ENCODE data around the gene ZNF469.

Gene ZNF469

DNA sequence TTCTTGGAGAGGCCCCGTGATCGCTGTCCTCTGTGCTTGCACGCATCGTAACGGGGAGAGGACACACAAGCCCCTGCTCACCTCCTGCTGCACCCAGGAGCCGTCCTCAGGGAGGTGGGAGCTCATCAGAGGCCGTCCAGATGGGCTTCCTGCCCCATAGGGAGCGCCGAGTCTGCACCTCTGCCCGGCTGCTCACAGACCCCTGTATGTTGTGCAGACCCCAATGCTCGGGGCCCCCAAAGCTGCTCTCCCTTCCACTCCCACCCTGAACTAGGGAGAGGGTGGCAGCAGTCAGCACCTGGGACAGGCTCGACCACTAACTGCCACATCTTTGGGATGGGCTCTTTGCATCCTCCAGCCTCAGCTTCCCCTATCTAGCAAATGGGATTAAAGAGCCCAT lies 4.4 kb upstream of the ZNF469 start:
- DNase-seq, result no peak

DNA sequence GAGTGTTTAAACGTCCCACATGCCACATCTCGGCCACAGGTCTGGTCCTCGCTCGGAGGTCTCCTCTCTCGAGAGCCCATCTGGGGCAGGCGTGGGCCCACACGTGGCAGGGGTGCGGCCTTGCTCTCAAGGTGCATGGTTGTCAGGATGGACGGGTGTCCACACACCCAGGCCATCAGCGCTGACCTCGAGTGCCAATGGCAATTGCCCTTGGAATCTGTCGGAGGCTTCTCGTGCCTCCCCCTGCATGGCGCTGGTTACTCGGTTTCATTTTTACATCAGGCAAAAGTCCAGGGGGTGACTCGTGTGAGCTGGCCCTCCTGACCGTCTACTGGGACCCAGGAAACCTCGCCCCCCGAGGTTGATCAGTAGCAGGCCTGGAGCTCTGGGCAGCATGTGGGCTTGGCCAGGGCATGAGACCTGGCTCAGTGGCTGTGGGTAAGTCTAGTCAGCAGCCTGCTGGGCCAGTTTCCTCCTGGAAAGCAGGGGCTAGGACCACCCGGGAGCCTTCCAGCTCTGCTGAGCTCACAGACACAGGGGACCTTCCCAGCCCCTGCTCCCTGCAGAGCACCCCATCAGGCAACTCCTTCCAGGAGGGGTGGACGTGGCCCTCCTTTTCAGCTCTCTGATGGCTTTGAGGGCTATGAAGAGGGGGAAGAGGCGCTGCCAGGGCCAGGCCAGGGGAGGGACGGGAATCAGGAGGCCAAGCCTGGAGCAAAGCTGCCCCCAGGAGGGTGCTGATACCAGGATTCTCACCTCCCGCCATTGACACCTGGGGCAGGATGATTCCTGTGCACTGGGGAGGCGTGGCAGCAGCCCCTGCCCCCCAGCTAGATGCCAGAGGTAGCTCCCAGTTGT lies 3.7 kb upstream of the ZNF469 start:
- DNase-seq, result no peak

- DNase-seq, result no peak
Measured at GRCh38 chr16:88379694-88380040, 3.1 kb upstream of the ZNF469 start.

- no peak for DNase-seq
Measured at GRCh38 chr16:88380099-88380498, 2.7 kb upstream of the ZNF469 start.

DNA sequence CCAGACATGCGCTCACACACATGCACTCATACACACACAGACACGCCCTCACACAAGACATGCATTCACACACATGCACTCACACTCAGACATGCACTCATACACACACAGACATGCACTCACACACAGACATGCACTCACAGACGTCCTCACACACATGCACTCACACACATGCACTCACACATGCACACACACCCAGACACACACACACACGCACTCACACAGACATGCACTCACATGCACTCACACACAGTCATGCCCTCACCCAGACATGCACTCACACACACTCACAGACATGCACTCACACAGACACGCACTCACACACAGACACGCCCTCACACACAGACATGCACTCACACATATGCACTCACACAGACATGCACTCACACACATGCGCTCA lies 2.1 kb upstream of the ZNF469 start:
- DNase-seq, result no peak

GRCh38 chr16:88381820-88382451 lies 823 bp upstream of the ZNF469 start:
- no peak for DNase-seq

DNA sequence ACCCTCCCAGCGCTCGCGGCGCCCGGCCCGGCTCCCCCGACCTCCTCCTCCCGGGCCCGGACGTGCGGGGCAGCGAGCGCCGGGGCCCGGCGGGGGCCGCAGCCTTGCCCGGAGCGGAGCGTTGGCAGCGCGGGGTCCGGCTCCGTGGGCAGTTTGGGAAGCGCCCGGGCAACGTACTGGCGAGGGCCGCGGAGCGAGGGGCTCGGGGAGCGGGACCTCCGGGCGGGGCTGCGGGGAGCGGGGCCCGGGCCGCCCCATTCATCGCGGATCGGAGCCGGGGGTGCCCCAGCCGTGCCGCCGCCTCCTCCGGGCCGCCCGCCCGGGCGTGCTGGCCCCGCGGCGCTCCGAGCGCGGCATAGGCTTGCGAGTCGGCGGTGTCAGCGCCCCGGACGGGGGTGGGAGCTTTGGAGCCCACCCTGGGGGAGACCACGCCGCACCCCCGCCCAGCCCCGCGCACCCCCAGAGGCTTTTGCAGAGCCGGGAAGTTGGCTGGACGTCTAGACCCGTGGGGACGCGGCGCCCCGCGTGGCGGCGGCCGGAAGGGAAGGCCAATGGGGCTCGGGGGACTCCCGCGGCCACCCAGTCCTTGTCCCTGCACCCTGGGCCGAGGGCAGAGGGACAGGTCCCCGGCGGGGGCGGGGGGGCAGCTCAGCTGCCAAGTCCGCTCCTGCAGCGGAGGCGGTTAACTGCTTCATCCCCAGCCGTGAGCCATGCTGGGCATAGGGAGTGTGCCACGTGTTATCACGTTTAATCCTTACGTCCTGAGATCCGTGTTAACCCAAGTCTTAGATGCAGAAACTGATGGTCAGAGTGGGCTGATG lies 852 bp downstream of the ZNF469 start:
- no peak for DNase-seq

DNA sequence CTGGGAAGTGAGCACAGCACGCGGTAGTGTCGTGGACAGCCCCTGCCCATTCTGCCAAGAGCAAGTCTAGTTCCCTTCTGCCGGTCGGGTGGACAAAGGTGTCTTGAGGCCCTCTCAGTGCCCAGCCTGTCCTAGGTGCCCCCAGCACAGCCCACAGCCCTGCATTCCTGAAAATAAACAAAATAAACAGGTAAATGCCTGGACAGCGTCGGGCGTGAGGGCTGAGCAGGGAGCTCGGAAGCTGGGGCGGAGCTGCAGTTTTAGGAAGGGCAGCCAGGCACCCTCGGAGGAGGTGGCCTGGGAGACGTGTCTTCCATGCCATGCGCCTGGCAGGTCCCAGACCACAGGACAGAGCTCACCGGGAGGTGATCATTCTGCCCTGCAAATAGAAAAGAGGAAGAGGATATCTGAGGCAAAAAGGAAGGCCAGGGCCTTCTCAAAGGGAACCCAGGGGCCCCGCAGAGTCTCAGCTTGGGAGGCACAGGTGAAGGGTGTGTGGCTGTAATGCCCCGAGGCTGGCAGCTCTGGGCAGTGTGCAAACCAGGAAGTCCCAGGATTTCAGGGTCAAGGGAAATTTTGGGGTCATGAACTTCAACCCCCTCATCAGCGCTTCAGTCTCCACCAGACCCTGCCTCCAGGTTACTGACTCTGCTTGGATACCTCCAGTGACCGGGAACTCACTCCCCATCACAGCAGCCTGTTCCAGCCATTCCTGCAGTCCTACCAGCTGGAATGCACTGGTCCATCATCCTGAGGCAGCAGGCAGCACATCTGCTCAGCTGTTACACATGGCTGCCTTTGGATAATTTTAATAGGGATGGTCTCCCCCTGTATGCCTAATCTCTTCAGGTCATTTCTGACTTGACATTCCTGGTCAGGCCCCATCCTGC lies 1.7 kb downstream of the ZNF469 start:
- DNase-seq, result no peak

DNA sequence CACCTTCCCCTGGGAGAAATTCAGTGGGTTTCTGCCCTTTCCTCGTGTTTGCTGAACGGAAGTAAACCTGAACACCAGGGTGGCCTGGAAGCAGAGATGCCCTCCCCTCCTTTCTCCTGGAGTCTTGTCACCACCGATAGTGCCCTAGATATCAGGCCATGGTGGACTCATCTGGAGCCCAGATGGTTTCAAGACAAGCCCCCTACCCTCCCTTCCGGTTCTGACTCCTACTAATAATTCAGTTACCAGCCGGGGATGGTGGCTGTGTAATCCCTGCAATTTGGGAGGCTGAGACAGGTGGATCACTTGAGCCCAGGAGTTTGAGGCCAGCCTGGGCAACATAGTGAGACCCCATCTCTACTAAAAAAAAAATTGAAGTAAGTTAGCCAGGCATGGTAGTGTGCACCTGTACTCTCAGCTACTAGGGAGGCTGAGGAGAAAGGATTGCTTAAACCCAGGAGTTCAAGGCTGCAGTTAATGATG lies 2.4 kb downstream of the ZNF469 start:
- no peak for DNase-seq

- no peak for DNase-seq
Measured at GRCh38 chr16:88385831-88386815, 3.4 kb downstream of the ZNF469 start.

DNA sequence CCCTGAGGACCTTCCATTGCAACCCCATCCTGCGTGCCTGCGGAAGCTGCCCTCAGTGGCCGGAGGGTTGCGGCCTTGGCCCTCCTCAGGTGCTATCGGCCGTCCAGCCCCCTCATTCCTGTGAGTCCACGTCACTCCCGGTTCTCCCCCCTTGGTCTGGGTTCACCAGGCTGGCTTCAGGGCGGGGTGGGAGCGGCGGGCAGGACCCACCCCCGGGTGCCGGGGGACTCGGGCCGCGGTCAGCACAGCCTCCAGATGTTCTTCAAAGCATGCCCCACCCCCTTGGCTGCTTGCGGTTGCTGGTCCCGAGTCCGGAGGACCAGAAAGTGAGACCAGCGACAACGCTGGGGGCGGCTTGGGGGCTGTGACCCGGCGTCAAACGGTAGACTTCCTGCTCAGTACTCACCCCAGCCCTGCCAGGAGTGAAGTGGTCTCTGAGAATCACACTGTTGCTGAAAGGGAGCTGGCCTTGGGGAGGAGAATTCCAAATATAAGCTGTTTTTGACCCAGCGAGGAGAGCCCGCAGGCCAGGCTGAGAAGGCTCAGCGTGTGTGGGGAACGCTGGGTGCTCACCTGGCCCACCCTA lies 4.5 kb downstream of the ZNF469 start:
- no peak for DNase-seq

GRCh38 chr16:88387941-88388627 lies 5.3 kb downstream of the ZNF469 start:
- peak in 1 of 2 donors; percentile 35 for DNase-seq

- no peak for DNase-seq
Measured at GRCh38 chr16:88389191-88389590, 6.4 kb downstream of the ZNF469 start.

- no peak for DNase-seq
Measured at GRCh38 chr16:88389621-88390160, 6.9 kb downstream of the ZNF469 start.

DNA sequence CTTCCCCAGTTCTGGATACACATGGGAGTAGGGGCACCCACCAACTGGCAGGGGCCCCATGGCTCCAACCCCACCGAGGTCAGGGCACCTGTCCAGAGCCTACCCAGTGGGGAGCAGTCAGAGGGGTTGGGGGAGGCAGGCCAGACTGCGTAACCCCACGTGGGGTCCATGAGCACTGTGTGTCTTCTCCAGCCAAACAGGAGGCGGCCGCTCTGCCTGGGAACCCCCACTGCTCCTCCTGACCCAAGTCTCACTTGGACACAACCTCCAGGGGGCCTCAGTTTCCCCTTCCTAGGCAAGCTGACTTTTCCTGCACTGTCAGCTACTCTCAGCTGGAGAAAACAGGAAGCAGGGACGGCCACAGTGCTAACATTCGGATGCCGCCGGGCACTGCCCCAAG lies 7.5 kb downstream of the ZNF469 start:
- DNase-seq, result no peak

- no peak for DNase-seq
Measured at GRCh38 chr16:88390735-88391134, 8.0 kb downstream of the ZNF469 start.

- no peak for DNase-seq
Measured at GRCh38 chr16:88391144-88391850, 8.5 kb downstream of the ZNF469 start.

- DNase-seq, result no peak
Measured at GRCh38 chr16:88392111-88392510, 9.4 kb downstream of the ZNF469 start.

GRCh38 chr16:88392616-88393015 lies 9.9 kb downstream of the ZNF469 start:
- no peak for DNase-seq

Data from hippocampal formation (tissue), 2 donors.